ENCODE results near the gene RNH1. TPM values are rescaled to one million over a fixed set of nuclear protein-coding genes. Genes with fewer than 3 reads are reported as not detected.

Gene RNH1
- polyA plus RNA-seq, 1 donor from 2014 or later: 71.8 TPM

DNA sequence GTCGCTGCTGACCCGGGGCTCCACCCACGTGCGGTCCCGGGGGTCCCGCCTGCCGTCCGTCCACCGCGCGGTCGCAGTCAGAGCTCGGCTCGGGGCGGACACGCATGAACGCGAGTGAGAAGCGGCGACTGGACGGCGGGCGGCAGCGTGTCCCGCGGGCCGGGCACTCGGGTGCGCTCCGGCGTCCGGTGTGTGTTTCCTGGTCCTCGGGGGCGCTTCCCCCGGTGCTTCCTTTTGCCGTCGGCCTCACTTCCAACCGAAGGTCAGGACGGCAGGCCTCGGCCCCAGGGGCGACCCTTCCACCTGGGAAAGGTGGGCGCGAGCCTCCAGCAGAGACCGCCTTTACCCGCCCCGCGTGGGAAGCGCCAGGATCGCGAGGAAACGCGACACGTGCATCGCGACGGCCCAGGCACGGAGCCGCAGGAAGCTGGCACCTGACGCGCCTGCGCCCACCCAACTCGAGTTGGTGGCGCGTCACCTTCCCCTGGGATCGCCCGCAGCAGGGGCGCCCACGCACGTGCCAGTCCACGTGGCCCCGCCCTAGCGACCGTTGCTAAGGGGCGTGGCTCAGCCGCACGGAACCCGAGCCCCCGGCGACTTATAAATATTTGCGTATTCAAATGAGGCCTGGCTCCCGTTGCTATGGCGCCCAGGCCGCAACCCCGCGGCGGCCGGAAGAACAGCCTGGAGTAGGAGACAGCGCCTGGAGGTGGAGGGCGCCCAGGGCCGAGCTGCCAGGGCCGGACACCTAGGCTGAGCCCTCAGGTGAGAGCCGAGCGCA is 30.0 kb upstream of the RNH1 start, which contains the start of gene LRRC56:
Gene LRRC56, plus strand, starts transcription at position 687 of the 781 bp plus-strand sequence. CDS start 3,158 bp downstream, outside the sequence.
- Histone ChIP-seq H3K9ac (ENCODE audit: low read length) (peak within 1 kb of the TSS; percentile 29), H3K4me3 (ENCODE audit: low read length) (peak within 1 kb of the TSS; percentile 76), H3K9me2 (ENCODE audit: insufficient read depth, low read length) (no peaks in the 10 kb centered on the region), H3K27ac (ENCODE audit: low read length) (no peak within 1 kb of the TSS), H3K9me3 (ENCODE audit: low read length) (no peaks in the 10 kb centered on the region), H3K4me2 (ENCODE audit: low read length) (no peak within 1 kb of the TSS), H3K27me3 (ENCODE audit: insufficient read depth, low read depth, low read length) (no peaks in the 10 kb centered on the region), H3K36me3 (ENCODE audit: insufficient read depth, low read length) (no peaks in the 10 kb centered on the region), H4K20me1 (ENCODE audit: insufficient read depth) (no peaks in the 10 kb centered on the region), H3F3A (ENCODE audit: insufficient read depth, low read length, poor library complexity, severe bottlenecking) (no peaks in the 10 kb centered on the region), H3K79me2 (replicated peaks; ENCODE audit: insufficient read depth, low read length) (peaks cover 8% of the 10 kb centered on the region), H2AFZ (ENCODE audit: low read depth, low read length) (no peak within 1 kb of the TSS)
- TF ChIP-seq, protein P1, sequence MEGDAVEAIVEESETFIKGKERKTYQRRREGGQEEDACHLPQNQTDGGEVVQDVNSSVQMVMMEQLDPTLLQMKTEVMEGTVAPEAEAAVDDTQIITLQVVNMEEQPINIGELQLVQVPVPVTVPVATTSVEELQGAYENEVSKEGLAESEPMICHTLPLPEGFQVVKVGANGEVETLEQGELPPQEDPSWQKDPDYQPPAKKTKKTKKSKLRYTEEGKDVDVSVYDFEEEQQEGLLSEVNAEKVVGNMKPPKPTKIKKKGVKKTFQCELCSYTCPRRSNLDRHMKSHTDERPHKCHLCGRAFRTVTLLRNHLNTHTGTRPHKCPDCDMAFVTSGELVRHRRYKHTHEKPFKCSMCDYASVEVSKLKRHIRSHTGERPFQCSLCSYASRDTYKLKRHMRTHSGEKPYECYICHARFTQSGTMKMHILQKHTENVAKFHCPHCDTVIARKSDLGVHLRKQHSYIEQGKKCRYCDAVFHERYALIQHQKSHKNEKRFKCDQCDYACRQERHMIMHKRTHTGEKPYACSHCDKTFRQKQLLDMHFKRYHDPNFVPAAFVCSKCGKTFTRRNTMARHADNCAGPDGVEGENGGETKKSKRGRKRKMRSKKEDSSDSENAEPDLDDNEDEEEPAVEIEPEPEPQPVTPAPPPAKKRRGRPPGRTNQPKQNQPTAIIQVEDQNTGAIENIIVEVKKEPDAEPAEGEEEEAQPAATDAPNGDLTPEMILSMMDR (IDR thresholded peaks at IDR 0.05; ENCODE audit: poor library complexity, severe bottlenecking): no peak
- TF ChIP-seq POLR2AphosphoS5 (IDR thresholded peaks at IDR 0.05) (no peak), EZH2 (IDR thresholded peaks at IDR 0.05; ENCODE audit: borderline replicate concordance, insufficient read depth, low read length, poor library complexity, severe bottlenecking) (no peak), EP300 (conservative IDR thresholded peaks at IDR 0.05; ENCODE audit: poor library complexity, severe bottlenecking) (no peak), TAF1 (IDR thresholded peaks at IDR 0.05; ENCODE audit: low read depth) (no peak), MXI1 (conservative IDR thresholded peaks at IDR 0.05; ENCODE audit: poor library complexity, severe bottlenecking) (peak; percentile 34), RAD21 (conservative IDR thresholded peaks at IDR 0.05) (no peak)
- TF ChIP-seq, protein P2, sequence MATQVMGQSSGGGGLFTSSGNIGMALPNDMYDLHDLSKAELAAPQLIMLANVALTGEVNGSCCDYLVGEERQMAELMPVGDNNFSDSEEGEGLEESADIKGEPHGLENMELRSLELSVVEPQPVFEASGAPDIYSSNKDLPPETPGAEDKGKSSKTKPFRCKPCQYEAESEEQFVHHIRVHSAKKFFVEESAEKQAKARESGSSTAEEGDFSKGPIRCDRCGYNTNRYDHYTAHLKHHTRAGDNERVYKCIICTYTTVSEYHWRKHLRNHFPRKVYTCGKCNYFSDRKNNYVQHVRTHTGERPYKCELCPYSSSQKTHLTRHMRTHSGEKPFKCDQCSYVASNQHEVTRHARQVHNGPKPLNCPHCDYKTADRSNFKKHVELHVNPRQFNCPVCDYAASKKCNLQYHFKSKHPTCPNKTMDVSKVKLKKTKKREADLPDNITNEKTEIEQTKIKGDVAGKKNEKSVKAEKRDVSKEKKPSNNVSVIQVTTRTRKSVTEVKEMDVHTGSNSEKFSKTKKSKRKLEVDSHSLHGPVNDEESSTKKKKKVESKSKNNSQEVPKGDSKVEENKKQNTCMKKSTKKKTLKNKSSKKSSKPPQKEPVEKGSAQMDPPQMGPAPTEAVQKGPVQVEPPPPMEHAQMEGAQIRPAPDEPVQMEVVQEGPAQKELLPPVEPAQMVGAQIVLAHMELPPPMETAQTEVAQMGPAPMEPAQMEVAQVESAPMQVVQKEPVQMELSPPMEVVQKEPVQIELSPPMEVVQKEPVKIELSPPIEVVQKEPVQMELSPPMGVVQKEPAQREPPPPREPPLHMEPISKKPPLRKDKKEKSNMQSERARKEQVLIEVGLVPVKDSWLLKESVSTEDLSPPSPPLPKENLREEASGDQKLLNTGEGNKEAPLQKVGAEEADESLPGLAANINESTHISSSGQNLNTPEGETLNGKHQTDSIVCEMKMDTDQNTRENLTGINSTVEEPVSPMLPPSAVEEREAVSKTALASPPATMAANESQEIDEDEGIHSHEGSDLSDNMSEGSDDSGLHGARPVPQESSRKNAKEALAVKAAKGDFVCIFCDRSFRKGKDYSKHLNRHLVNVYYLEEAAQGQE (IDR thresholded peaks at IDR 0.05; ENCODE audit: borderline replicate concordance): no peak

DNA sequence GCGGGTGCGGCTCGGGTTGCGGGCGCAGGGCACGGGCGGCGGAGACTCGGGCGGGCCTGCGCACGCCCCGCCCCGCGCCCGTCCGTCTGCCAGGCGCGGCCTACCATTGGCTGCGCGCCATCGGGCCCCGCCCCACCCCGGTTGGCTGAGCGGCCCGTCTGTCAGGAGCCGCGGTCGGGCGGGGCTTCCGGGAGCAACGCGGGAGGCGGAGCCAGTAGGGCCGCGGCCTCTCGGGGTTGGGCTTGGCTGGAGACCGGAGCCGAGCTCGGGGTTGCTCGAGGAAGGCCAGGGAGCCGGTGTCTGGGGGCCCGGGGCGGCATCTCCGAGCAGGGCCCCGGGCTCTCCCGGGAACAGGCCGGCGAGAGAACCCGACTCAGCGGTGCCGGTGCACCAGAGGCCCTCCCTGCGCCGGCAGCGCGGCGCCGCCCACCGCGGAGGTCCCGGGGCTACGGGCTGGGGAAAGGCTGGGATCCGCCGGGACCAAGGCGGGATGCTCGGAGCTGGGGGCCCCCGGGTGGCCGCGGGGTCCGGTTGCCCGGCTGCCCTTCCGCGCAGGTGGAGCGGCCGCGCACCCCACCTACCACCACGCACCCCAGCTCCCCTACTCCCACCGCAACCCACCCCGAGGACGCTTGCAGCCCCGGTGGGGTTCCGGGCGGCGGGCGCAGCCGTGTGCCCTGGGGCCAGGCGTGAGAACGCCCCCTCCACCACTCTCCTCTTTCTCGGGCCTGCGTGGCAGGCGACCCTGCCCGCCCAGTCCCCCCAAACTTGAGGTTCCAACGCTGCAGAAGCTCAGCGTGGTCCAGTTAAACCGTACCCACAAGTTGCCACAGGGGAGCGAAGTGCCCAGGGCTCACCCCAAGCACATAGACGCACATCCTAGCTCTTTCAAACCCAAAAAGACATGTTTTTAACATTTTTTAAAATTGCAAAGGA is 28.7 kb upstream of the RNH1 start, which contains the start of gene HRAS:
Gene HRAS, minus strand, starts transcription at position 58 of the 936 bp plus-strand sequence.
- Histone ChIP-seq H3K9ac (ENCODE audit: low read length) (peak within 1 kb of the TSS; percentile 83), H2AFZ (ENCODE audit: low read depth, low read length) (peak within 1 kb of the TSS; percentile 40), H3K27ac (ENCODE audit: low read length) (peak within 1 kb of the TSS; percentile 79), H3K9me3 (ENCODE audit: low read length) (no peaks in the 10 kb centered on the region), H3K9me2 (ENCODE audit: insufficient read depth, low read length) (no peaks in the 10 kb centered on the region), H4K20me1 (ENCODE audit: insufficient read depth) (no peaks in the 10 kb centered on the region), H3F3A (ENCODE audit: insufficient read depth, low read length, poor library complexity, severe bottlenecking) (no peaks in the 10 kb centered on the region), H3K36me3 (ENCODE audit: insufficient read depth, low read length) (no peaks in the 10 kb centered on the region), H3K79me2 (replicated peaks; ENCODE audit: insufficient read depth, low read length) (peaks cover 8% of the 10 kb centered on the region), H3K4me2 (ENCODE audit: low read length) (peak within 1 kb of the TSS; percentile 80), H3K27me3 (ENCODE audit: insufficient read depth, low read depth, low read length) (no peaks in the 10 kb centered on the region), H3K4me3 (ENCODE audit: low read length) (peak within 1 kb of the TSS; percentile 92)
- TF ChIP-seq MXI1 (conservative IDR thresholded peaks at IDR 0.05; ENCODE audit: poor library complexity, severe bottlenecking) (peak; percentile 52), TAF1 (IDR thresholded peaks at IDR 0.05; ENCODE audit: low read depth) (peak; percentile 73), SMC3 (conservative IDR thresholded peaks at IDR 0.05; ENCODE audit: poor library complexity) (peak; percentile 34), EP300 (conservative IDR thresholded peaks at IDR 0.05; ENCODE audit: poor library complexity, severe bottlenecking) (no peak), EZH2 (IDR thresholded peaks at IDR 0.05; ENCODE audit: borderline replicate concordance, insufficient read depth, low read length, poor library complexity, severe bottlenecking) (no peak), RAD21 (conservative IDR thresholded peaks at IDR 0.05) (no peak), POLR2AphosphoS5 (IDR thresholded peaks at IDR 0.05) (peak; percentile 90)
- TF ChIP-seq, protein P1 (IDR thresholded peaks at IDR 0.05; ENCODE audit: poor library complexity, severe bottlenecking): no peak
- TF ChIP-seq, protein P2 (IDR thresholded peaks at IDR 0.05; ENCODE audit: borderline replicate concordance): peak; percentile 32

All from neural cell (in vitro differentiated cells).